LNCaP clone FGC (cell line): ENCODE measurements around the gene CCND2.

Experiments used
- DNase-seq: peaks from one replicate; pipeline ENCODE4 v3.0.0-alpha.2; 2011; ENCODE audit warnings: low read depth
- H3K4me3 ChIP-seq: 2 replicates; pipeline ENCODE4 v1.5.1; 2011; ENCODE audit warnings: mild to moderate bottlenecking, low read depth, low read length, control low read depth
- CTCF ChIP-seq: IDR thresholded peaks from 2 replicates; pipeline ENCODE4 v1.5.1; 2012; ENCODE audit warnings: mild to moderate bottlenecking; ENCODE audit not compliant: control insufficient read depth, insufficient read depth; ENCODE audit errors: extremely low read depth

CCND2 gene

GRCh38 chr12:4267704-4268328 is 5.7 kb upstream of the CCND2 start:
- DNase-seq = no peak
- no peak overlapping the region for H3K4me3 ChIP-seq
- no peak for TF ChIP-seq CTCF

- no peak overlapping the region for H3K4me3 ChIP-seq
- TF ChIP-seq CTCF = no peak
- no peak for DNase-seq
Measured at GRCh38 chr12:4268329-4269181, 5.0 kb upstream of the CCND2 start.

- TF ChIP-seq CTCF = no peak
- no peak overlapping the region for H3K4me3 ChIP-seq
- no peak for DNase-seq
Measured at GRCh38 chr12:4269279-4269991, 4.1 kb upstream of the CCND2 start.

- DNase-seq = no peak
- H3K4me3 ChIP-seq = no peak overlapping the region
Measured at GRCh38 chr12:4270016-4270830, 3.3 kb upstream of the CCND2 start.

GRCh38 chr12:4270831-4271716 is 2.5 kb upstream of the CCND2 start:
- no peak for DNase-seq
- H3K4me3 ChIP-seq = no peak overlapping the region
- TF ChIP-seq CTCF = no peak

More at GRCh38 chr12:4270016-4270830, 3.3 kb upstream of the CCND2 start:
- TF ChIP-seq CTCF = no peak
